Subcutaneous adipose tissue (tissue), 4 donors: ENCODE results near the gene MARCOL. TPM values are rescaled to one million over a fixed set of nuclear protein-coding genes. Genes with fewer than 3 reads are reported as not detected.

Source experiments
- CTCF ChIP-seq: fragments of 450-650 bp; IDR thresholded peaks from one replicate; pipeline ENCODE4 v1.5.1; 2016; ENCODE audit warnings: low read depth, mild to moderate bottlenecking, control low read depth, antibody characterized with exemption, moderate library complexity
- total RNA-seq, 4 donors: library from RNA; depleted of rRNA; stranded (reverse); fragments of >200 nt; gene quantifications; one replicate each; pipeline ENCODE4 v1.1.0, GENCODE V29; 2016

The MARCOL gene, protein sequence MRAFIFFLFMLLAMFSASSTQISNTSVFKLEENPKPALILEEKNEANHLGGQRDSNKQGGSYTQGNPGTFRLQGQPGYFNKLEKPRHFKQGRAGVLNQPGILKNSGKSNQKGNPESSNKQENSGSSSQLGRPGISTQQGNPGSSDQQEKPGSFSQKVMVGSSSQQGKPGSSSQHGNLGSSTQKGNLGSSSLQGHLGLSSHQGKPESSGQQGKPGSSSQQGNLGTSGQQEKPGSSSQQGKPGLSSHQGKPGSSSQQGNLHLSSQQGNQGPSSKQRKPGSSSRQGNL
- not detected for total RNA-seq

- no peak for TF ChIP-seq CTCF
Measured at GRCh38 chr5:148238418-148238794, at the start of gene MARCOL. MARCOL (plus strand) TSS chr5:148238525; CDS start chr5:148238598, 73 bp downstream.

DNA sequence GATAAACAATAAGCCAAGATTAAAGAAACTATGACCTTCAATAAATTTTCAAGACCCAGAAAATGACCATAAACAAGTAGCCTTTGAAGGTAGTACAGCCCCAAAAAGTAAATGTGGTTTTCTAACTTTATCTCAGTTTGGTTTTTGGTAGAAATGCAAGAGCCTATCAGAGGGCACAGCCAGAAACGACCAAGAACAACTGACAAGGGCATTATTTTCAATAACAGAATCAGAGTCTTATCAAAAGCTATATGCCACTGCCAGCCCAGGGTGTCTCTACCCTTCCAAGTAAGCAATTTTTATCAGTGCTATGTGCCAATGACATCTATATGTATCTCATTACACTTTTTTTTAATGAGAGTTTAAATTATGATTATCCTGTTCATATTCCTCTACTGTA, 47.3 kb upstream of the MARCOL start:
- TF ChIP-seq CTCF = no peak

DNA sequence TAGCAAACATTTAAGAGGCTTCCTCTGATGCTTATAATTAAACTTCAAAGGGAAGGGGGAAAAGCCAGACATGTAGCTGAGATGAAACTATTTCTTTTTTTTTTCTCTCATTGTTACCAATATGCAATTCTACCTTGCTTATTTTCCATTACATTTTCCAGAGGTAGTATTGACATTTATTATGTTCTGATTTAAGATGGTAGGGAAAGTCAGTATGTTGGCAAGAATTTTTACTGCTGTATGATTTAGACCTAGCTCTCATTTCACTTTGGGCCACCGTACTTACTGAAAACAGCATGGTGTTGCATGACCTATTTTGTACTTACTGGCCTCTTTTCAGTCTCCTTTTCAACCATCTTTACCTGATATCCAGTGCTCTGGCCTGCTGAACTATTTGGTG, 45.1 kb upstream of the MARCOL start:
- no peak for TF ChIP-seq CTCF

DNA sequence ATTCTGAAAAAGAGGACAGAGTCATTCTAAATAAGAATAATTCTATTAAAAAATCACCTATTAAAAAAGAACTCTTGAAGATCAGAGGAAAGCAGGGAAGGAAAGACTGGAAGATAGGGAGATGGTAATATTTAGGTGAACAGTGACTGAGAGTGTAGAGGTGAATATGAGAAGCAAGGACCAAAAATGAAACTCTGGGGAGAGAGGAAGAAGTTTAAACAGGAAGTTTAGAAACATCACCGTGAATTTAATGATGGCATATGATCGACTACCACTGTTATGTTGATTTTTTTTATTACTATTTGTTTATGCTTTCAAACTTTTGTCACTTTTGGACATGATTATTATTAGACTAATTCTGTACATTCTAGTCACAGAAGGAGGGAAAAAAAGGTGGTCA, 37.2 kb upstream of the MARCOL start:
- no peak for TF ChIP-seq CTCF

GRCh38 chr5:148202531-148203203, 35.7 kb upstream of the MARCOL start, which contains the start of gene SPINK6:
SPINK6 (plus strand) TSS chr5:148203042; CDS start chr5:148203097, 55 bp downstream.
- no peak for TF ChIP-seq CTCF

GRCh38 chr5:148205044-148205806, 33.1 kb upstream of the MARCOL start:
- no peak for TF ChIP-seq CTCF

- TF ChIP-seq CTCF = no peak
Measured at GRCh38 chr5:148205865-148206264, 32.5 kb upstream of the MARCOL start.
